ENCODE measurements around the gene SRSF2.

- TF ChIP-seq CTCF (IDR thresholded peaks at IDR 0.05; ENCODE audit: insufficient read depth, low read length, poor library complexity, severe bottlenecking) (no peak), EZH2phosphoT487 (conservative IDR thresholded peaks at IDR 0.05; ENCODE audit: low read length) (no peak)
These were observed 9.2 kb downstream of the SRSF2 start for GRCh38 chr17:76727745-76728456.
